Measurements from ENCODE around the gene MAU2. TPM values are rescaled to one million over a fixed set of nuclear protein-coding genes. Genes with fewer than 3 reads are reported as not detected.

MAU2 gene
- total and polyA plus RNA-seq, 2 of the 13 experiments (the other 11 are each of a cell fraction or from before 2014, with no cell fraction given): 16.8 to 33.8 TPM

- TF ChIP-seq ZKSCAN8 (CRISPR knock-in tag; IDR thresholded peaks at IDR 0.05; ENCODE audit: borderline replicate concordance) (peak; percentile 42; the same call in 1 of the 2 replicates), NFE2L2 (IDR thresholded peaks at IDR 0.05; ENCODE audit: low read length) (no peak), POLR2A (IDR thresholded peaks at IDR 0.05; ENCODE audit: insufficient read depth in 1 of 2, low read depth in 2 of 2, low read length in 2 of 2) (peak; percentile 86 to 87), ZZZ3 (CRISPR knock-in tag; IDR thresholded peaks at IDR 0.05; ENCODE audit: borderline replicate concordance) (no peak; the same call in 1 of the 2 replicates), ZFY (CRISPR knock-in tag; IDR thresholded peaks at IDR 0.05) (peak; percentile 98), ZBTB3 (CRISPR knock-in tag; IDR thresholded peaks at IDR 0.05; ENCODE audit: borderline replicate concordance, low read depth) (no peak), ZBTB38 (CRISPR knock-in tag; IDR thresholded peaks at IDR 0.05) (0 out of 2 replicates have a peak, but pooled peaks have one; percentile 52), ZNF225 (CRISPR knock-in tag; IDR thresholded peaks at IDR 0.05) (peak; percentile 63; the same call in 1 of the 2 replicates), ZNF512 (CRISPR knock-in tag; IDR thresholded peaks at IDR 0.05) (no peak), TAF1 (CRISPR knock-in tag; IDR thresholded peaks at IDR 0.05) (peak; percentile 95), MAFG (CRISPR knock-in tag; IDR thresholded peaks at IDR 0.05) (no peak), DNMT1 (CRISPR knock-in tag; IDR thresholded peaks at IDR 0.05) (peak; percentile 61; the same call in 1 of the 2 replicates), HNRNPK (IDR thresholded peaks at IDR 0.05; ENCODE audit: low read depth, low read length, poor library complexity, severe bottlenecking) (peak; percentile 13), ZNF709 (CRISPR knock-in tag; IDR thresholded peaks at IDR 0.05) (peak; percentile 79), ARID4A (CRISPR knock-in tag; IDR thresholded peaks at IDR 0.05; ENCODE audit: borderline replicate concordance) (peak; percentile 81), ARNTL (CRISPR knock-in tag; IDR thresholded peaks at IDR 0.05) (no peak), SOX6 (IDR thresholded peaks at IDR 0.05) (no peak), SOX6 (CRISPR knock-in tag; IDR thresholded peaks at IDR 0.05) (no peak), ERF (CRISPR knock-in tag; IDR thresholded peaks at IDR 0.05) (peak; percentile 17; the same call in 1 of the 2 replicates), TCF7 (IDR thresholded peaks at IDR 0.05; ENCODE audit: low read depth) (no peak), SAFB2 (CRISPR knock-in tag; IDR thresholded peaks at IDR 0.05; ENCODE audit: borderline replicate concordance, low read depth) (no peak; the same call in 1 of the 2 replicates), BORCS8-MEF2B (CRISPR knock-in tag; IDR thresholded peaks at IDR 0.05) (peak; percentile 72; the same call in 1 of the 2 replicates)
- TF ChIP-seq, protein P1, sequence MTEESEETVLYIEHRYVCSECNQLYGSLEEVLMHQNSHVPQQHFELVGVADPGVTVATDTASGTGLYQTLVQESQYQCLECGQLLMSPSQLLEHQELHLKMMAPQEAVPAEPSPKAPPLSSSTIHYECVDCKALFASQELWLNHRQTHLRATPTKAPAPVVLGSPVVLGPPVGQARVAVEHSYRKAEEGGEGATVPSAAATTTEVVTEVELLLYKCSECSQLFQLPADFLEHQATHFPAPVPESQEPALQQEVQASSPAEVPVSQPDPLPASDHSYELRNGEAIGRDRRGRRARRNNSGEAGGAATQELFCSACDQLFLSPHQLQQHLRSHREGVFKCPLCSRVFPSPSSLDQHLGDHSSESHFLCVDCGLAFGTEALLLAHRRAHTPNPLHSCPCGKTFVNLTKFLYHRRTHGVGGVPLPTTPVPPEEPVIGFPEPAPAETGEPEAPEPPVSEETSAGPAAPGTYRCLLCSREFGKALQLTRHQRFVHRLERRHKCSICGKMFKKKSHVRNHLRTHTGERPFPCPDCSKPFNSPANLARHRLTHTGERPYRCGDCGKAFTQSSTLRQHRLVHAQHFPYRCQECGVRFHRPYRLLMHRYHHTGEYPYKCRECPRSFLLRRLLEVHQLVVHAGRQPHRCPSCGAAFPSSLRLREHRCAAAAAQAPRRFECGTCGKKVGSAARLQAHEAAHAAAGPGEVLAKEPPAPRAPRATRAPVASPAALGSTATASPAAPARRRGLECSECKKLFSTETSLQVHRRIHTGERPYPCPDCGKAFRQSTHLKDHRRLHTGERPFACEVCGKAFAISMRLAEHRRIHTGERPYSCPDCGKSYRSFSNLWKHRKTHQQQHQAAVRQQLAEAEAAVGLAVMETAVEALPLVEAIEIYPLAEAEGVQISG (CRISPR knock-in tag; IDR thresholded peaks at IDR 0.05): peak; percentile 92
Observed at GRCh38 chr19:19320361-19321140, at the start of gene MAU2, which contains the start of gene SUGP1 (continued).

All from HepG2 (cell line).